HG03097 (cell line): ENCODE data around the gene ABHD14A.

ENCODE experiments used
- ATAC-seq: cut with Tn5 transposase; IDR thresholded peaks from one replicate; pipeline ENCODE4 v1.9.1; 2021; ENCODE audit not compliant: unreplicated experiment, low FRiP score

Gene ABHD14A

GRCh38 chr3:51940648-51941462 is 34.0 kb upstream of the ABHD14A start:
- no peak for ATAC-seq

GRCh38 chr3:51941463-51941797 is 33.4 kb upstream of the ABHD14A start:
- ATAC-seq = no peak

DNA sequence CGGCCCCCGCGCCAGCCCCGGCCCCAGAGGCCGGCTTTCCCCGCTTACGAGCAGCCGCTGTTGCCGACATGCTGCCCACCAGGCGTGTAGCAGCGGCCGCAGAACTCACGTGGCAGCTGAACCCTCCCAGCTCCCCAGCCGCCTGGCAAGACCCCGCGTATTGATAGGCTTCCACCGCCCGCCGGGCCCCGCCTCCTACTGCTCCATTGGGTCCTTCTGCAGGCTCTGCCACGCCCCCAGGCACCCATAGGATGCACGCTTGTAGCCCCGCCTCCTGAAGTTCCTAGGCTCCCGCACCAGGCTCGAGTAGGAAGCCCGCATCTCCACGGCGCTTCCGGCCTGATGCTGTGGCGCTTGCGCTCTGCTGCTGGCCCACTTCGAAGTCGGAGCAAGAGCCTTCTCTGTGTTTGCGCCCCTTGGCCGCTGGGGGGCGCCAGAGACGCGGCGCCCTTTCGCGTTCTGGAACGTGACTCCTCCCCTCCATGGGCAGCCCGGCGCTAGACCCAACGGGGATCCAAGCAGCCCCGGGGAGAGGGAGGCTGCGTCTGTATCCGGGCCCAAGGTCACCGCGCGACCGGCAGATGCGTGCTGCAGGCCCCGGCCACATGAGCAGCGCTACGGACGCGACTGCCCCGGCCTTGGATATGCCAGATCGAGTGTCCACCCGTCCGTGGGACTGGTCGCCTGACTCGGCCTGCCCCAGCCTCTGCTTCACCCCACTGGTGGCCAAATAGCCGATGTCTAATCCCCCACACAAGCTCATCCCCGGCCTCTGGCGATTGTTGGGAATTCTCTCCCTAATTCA is 32.9 kb upstream of the ABHD14A start, which contains the start of the genes PARP3 and RRP9:
Gene PARP3 (plus strand): TSS at position 566 of the 805 bp plus-strand sequence. CDS start 993 bp downstream, outside the sequence.
Gene RRP9 (minus strand): TSS at position 107 of the 805 bp plus-strand sequence. CDS start 37 bp downstream, at position 70.
- ATAC-seq = peak; percentile 88

- ATAC-seq = peak; percentile 0
Observed at GRCh38 chr3:51942603-51943450, 32.0 kb upstream of the ABHD14A start.

GRCh38 chr3:51943451-51944391 is 31.1 kb upstream of the ABHD14A start:
- ATAC-seq = no peak

GRCh38 chr3:51944451-51945021 is 30.3 kb upstream of the ABHD14A start:
- ATAC-seq = no peak

DNA sequence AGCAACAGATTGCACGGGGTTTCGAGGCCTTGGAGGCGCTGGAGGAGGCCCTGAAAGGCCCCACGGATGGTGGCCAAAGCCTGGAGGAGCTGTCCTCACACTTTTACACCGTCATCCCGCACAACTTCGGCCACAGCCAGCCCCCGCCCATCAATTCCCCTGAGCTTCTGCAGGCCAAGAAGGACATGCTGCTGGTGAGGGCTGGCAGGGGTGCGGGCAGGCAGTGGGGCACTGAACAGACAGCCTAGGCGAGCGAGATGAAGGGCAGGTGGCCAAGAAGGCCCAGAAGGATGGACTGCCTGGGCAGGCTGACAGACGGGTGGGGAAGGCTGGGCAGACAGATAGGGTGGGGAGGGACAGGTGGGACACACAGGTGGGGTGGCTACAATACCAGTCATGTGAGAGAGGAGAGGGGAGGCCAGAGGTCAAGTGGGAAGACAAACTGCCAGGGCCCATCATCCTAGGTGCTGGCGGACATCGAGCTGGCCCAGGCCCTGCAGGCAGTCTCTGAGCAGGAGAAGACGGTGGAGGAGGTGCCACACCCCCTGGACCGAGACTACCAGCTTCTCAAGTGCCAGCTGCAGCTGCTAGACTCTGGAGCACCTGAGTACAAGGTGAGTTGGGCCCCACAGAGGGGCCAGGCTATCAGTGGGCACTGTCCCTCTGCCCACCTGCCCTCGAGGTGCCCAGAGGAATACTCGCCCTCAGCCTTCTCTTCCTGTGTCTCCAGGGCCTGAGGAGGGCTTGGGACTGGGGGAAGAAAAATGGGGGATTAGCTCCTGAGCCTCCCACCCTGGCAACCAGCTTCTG is 29.6 kb upstream of the ABHD14A start:
- no peak for ATAC-seq

GRCh38 chr3:51945926-51946705 is 28.7 kb upstream of the ABHD14A start:
- no peak for ATAC-seq

GRCh38 chr3:51946796-51947195 is 28.1 kb upstream of the ABHD14A start:
- ATAC-seq = no peak

DNA sequence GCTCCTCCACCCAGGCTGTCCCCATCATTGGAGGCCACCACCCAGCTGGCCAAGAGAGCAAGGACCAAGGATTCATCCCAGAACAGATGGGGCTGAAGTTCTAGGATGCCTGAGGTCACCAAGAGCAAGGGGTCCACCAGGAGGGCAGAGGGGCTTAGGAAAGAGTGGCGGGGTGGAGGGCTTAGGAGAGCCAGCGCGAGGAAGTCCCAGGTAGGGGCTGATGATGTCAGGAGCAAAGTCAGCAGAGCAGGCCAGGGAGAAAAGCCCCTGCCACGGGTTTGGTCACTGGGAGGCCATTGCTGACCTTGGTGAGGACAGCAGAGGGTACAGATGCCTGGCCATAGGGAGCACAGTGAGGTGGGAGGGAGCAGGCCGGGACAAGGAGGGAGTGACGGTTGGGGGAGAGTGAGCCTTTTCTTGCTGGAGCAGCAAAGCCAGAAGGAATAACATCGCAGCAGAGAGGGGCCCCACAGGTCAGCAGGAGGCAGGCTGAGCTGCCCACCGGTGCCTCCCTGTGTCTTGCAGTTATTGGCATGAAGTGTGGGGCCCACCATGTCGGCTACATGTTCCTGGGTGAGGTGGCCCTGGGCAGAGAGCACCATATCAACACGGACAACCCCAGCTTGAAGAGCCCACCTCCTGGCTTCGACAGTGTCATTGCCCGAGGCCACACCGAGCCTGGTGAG is 27.5 kb upstream of the ABHD14A start:
- ATAC-seq = no peak

- ATAC-seq = no peak
Observed at GRCh38 chr3:51948016-51948580, 26.8 kb upstream of the ABHD14A start.

DNA sequence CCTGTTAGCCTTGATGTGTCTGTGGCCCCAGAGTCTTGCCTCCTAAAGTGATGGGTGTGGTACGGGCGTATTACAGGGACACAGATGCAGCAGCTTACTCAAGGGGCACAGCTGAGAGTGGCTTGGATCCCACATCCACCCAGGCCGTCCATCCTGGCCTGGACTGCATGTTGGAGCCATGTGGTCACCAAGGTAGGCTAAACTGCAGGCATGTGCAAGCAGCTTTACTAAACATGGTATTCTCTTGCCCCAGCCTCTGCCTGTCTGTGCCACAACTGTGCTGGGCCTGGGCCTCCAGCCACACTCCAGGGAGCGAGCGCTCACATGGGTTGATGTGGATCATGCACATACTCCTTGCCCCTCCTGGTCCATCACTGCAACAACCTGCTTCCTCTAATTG is 25.7 kb upstream of the ABHD14A start:
- ATAC-seq = no peak

GRCh38 chr3:51950899-51951298 is 24.0 kb upstream of the ABHD14A start:
- ATAC-seq = no peak

DNA sequence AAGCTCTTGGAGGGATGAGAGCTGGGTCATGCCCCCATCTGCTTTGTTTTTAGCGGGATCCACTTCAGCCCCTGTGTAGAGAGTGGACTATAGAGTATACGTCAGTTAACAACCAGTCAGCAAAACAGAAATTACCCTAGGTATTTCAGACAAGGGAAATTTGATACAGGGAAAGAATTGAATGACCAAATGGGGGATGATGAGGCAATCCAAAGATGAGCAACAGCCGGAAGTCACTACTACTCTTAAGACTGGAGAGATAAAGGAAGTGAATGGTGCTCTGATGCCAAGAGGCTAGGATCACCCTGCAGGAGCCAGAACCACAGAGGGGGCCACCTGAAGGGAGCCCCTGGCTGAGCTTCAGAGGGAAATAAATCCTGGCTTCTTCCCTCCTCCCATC is 21.4 kb upstream of the ABHD14A start:
- ATAC-seq = no peak

- no peak for ATAC-seq
Observed at GRCh38 chr3:51954105-51954504, 20.8 kb upstream of the ABHD14A start.

DNA sequence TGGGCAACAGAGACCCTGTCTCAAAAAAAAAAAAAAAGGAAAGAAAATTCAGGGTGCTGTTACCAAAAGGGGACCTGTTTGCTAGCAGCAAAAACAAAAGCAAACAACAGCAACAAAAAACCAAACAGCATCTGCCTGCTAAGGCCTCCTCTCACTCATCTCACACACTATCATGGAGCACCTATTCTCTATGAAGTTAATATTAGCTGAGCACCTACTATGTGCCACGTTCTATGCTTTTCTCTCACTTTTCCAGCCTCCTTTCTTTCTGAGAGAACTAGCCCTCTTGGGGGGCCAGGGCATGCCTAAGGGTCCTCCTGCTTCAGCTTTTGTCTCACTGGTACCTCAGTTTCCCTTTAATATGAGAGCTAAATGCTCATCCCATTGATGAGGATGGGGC is 20.2 kb upstream of the ABHD14A start:
- ATAC-seq = no peak
